ENCODE data around the gene NOTO.

NOTO gene

GRCh38 chr2:73212448-73213176 is 10.2 kb downstream of the NOTO start:
- Histone ChIP-seq H3K4me3 (ENCODE audit: low read depth, low read length) (no peak overlapping the region), H3K4me1 (peaks cover 4% of the 10 kb centered on the region), H2AFZ (peak overlapping the region; percentile 60), H3K79me2 (peaks cover 2% of the 10 kb centered on the region), H3K4me2 (ENCODE audit: low read length) (no peak overlapping the region), H3K27ac (no peak overlapping the region), H3K9me3 (ENCODE audit: control insufficient read depth, low read length) (no peaks in the 10 kb centered on the region), H3K36me3 (ENCODE audit: control insufficient read depth, insufficient read depth, low read length) (no peaks in the 10 kb centered on the region), H3K9ac (no peak overlapping the region), H3K27me3 (ENCODE audit: control insufficient read depth, insufficient read depth, low read length) (no peaks in the 10 kb centered on the region)
- peak; percentile 96 for TF ChIP-seq CTCF (IDR thresholded peaks at IDR 0.05)

GRCh38 chr2:73214120-73215035 is 12.0 kb downstream of the NOTO start, which contains the start of gene SMYD5:
Gene SMYD5 (plus strand): TSS chr2:73214245. CDS start chr2:73214267, 22 bp downstream.
- H3K79me2 ChIP-seq, result peaks cover 2% of the 10 kb centered on the region
- peak within 1 kb of the TSS; percentile 46 for H3K9ac ChIP-seq
- H3K27me3 ChIP-seq (ENCODE audit: control insufficient read depth, insufficient read depth, low read length), result no peaks in the 10 kb centered on the region
- peak within 1 kb of the TSS; percentile 87 for H3K4me3 ChIP-seq (ENCODE audit: low read depth, low read length)
- H2AFZ ChIP-seq, result peak within 1 kb of the TSS; percentile 90
- H3K4me1 ChIP-seq, result peaks cover 4% of the 10 kb centered on the region
- no peaks in the 10 kb centered on the region for H3K9me3 ChIP-seq (ENCODE audit: control insufficient read depth, low read length)
- no peak for TF ChIP-seq CTCF (IDR thresholded peaks at IDR 0.05)
- peak within 1 kb of the TSS; percentile 60 for H3K27ac ChIP-seq
- H3K4me2 ChIP-seq (ENCODE audit: low read length), result peak within 1 kb of the TSS; percentile 83
- H3K36me3 ChIP-seq (ENCODE audit: control insufficient read depth, insufficient read depth, low read length), result no peaks in the 10 kb centered on the region

GRCh38 chr2:73215254-73215653 is 12.9 kb downstream of the NOTO start:
- Histone ChIP-seq H3K79me2 (peaks cover 2% of the 10 kb centered on the region), H3K4me2 (ENCODE audit: low read length) (no peak overlapping the region), H3K9me3 (ENCODE audit: control insufficient read depth, low read length) (no peaks in the 10 kb centered on the region), H3K36me3 (ENCODE audit: control insufficient read depth, insufficient read depth, low read length) (no peaks in the 10 kb centered on the region), H3K27me3 (ENCODE audit: control insufficient read depth, insufficient read depth, low read length) (no peaks in the 10 kb centered on the region), H2AFZ (no peak overlapping the region), H3K4me1 (peaks cover 4% of the 10 kb centered on the region), H3K9ac (no peak overlapping the region), H3K4me3 (ENCODE audit: low read depth, low read length) (no peak overlapping the region), H3K27ac (no peak overlapping the region)
- no peak for TF ChIP-seq CTCF (IDR thresholded peaks at IDR 0.05)

- no peak for TF ChIP-seq CTCF (IDR thresholded peaks at IDR 0.05)
- Histone ChIP-seq H3K27ac (no peak overlapping the region), H3K36me3 (ENCODE audit: control insufficient read depth, insufficient read depth, low read length) (no peaks in the 10 kb centered on the region), H3K4me2 (ENCODE audit: low read length) (no peak overlapping the region), H3K9ac (no peak overlapping the region), H3K4me3 (ENCODE audit: low read depth, low read length) (no peak overlapping the region), H3K9me3 (ENCODE audit: control insufficient read depth, low read length) (no peaks in the 10 kb centered on the region), H3K79me2 (peaks cover 2% of the 10 kb centered on the region), H3K27me3 (ENCODE audit: control insufficient read depth, insufficient read depth, low read length) (no peaks in the 10 kb centered on the region), H3K4me1 (peaks cover 4% of the 10 kb centered on the region), H2AFZ (no peak overlapping the region)
These were observed 14.8 kb downstream of the NOTO start for GRCh38 chr2:73217160-73217559.
